GM18873 (cell line): ENCODE data around the gene DNASE1L3.
"Not testable (repeated sequence)": the region's sequence is repeated elsewhere in the genome, so short reads cannot be mapped to it uniquely, and the experiment has no call there.

Experiments
- ATAC-seq: cut with Tn5 transposase; IDR thresholded peaks from one replicate; pipeline ENCODE4 v1.9.1; 2021; ENCODE audit warnings: mild to moderate bottlenecking, moderate library complexity, moderate number of reproducible peaks; ENCODE audit not compliant: unreplicated experiment, low FRiP score

Gene DNASE1L3, protein sequence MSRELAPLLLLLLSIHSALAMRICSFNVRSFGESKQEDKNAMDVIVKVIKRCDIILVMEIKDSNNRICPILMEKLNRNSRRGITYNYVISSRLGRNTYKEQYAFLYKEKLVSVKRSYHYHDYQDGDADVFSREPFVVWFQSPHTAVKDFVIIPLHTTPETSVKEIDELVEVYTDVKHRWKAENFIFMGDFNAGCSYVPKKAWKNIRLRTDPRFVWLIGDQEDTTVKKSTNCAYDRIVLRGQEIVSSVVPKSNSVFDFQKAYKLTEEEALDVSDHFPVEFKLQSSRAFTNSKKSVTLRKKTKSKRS

GRCh38 chr3:58210761-58211460 is at the start of gene DNASE1L3:
Gene DNASE1L3 (minus strand): TSS chr3:58210972. CDS start chr3:58210906, 66 bp downstream.
- ATAC-seq: no peak

- no peak for ATAC-seq
Measured at GRCh38 chr3:58260261-58260731, 49.5 kb upstream of the DNASE1L3 start.

DNA sequence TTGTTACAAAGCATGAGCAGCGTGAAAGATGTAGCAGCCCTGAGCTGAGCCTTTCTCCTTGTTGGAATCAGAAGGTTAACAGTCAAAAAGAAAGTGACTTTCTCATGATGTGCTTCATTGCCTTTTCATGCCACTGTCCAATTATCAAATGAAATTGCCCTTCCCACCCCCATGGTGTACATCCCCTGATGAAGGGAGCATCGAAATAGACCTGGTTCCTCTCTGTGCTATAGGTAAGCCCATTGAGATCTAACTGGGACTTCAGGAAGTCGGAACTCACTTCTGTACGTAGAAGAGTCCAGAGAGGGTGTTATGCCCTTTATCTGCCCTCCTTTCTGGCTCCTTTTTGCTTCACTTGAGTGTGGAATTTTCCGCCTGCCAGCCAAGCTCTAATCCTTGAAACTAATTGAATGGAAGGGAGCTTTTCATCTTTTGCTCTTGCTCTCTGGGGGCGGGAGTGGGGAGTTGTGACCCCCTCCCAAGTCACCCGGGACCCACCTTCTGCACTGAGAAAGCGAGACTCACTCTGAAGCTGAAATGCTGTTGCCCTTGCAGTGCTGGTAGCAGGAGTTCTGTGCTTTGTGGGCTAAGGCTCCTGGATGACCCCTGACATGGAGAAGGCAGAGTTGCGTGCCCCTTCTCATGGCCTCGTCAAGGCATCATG is 47.8 kb upstream of the DNASE1L3 start:
- ATAC-seq: no peak

- ATAC-seq: no peak
Measured at GRCh38 chr3:58256511-58256910, 45.7 kb upstream of the DNASE1L3 start.

DNA sequence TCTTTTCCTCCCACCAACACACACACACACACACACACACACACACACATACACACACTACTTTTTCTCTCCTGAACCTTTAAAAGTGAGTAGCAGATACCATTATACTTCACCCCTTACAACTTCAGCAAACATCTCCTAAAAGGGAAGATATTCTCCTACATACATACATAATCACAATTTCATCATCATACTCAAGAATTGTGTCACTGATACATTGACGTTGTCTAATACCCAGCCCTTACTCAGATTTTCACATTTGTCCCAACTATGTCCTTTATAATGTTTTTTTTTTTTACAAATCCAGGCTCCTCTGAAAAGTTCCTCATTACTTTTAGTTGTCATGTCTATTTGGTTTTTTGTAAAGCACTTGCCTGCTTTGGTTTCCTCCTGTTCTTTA is 45.3 kb upstream of the DNASE1L3 start:
- no peak for ATAC-seq

DNA sequence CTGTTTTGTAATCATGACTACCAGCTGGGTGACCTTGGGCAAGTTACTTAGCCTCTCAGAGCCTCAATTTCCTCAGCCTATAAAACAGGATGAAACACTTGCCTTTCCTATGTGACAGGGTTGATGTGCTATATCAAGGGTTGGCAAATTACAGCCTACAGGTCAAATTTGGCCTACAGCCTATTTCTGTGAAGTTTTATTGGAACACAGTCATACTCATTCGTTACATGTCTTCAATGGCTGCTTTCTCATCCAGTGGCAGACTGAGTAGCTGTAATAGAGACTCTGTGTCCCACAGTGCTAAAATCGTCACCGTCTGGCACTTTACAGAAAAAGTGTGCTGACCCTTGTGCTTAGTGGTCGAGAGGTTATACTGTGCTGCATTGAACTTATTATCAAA is 43.4 kb upstream of the DNASE1L3 start:
- no peak for ATAC-seq

DNA sequence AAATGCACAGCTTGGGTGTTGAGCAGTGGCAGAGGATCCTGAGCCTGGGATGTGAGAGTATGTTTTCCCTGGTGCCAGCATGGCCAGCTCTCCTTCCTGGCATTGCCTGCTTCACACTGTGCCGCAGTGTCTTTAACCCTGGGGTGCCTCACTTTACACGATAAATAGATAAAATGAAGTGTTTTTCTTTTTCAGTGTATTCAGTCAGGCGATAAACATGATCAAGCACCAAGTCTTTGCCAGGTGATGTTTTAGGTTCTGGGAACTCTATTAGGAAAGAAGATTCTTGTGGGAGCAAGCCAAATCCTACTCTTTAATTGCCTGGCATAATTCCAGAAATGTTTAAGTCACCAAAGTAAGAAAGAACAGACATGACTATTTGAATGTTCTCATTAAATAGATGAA is 40.9 kb upstream of the DNASE1L3 start:
- ATAC-seq: no peak

- no peak for ATAC-seq
Measured at GRCh38 chr3:58250093-58250707, 39.4 kb upstream of the DNASE1L3 start.

GRCh38 chr3:58249358-58250092 is 38.8 kb upstream of the DNASE1L3 start:
- ATAC-seq: no peak

DNA sequence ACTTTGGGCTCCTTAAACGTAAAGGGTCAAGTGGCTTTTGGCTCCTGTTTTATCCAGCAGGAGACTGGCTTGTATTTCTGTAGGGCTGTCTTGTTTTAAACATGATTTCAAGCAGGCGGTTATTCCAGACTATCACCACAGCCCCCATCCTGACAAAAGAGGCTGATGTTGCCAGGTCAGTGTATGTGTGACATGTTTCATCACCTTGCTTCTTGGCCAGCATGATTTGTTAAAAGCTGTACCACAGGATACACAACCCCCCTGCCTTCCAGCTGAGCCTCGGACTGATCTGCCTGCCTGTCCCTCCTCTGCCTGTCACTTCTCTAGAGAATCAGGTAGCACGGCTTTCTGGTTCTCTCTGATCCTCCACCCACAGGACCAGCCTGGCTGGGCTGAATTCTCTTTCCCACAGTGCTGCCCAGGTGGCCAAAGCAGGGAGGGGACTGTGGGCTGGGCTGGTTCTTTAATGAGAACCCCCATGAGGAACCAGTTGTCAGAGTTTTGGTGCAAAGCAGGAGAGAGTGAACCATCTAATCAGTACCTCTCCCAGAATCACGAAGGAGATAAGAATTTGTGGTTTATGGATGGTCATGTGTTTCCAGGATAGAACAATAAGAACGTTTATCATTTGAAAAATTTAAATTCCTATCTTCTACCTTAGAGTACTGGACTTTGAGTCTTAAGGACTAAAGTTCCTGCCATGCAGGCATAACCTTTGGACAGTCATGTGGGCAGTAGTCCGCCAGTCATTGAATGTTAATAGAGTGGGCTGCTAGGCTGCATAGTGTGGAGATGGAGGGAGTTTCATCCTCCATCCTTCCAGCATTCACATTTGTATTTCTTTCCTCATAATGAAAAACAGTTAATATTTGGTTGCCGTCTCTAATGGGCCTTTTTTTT is 35.6 kb upstream of the DNASE1L3 start:
- no peak for ATAC-seq

DNA sequence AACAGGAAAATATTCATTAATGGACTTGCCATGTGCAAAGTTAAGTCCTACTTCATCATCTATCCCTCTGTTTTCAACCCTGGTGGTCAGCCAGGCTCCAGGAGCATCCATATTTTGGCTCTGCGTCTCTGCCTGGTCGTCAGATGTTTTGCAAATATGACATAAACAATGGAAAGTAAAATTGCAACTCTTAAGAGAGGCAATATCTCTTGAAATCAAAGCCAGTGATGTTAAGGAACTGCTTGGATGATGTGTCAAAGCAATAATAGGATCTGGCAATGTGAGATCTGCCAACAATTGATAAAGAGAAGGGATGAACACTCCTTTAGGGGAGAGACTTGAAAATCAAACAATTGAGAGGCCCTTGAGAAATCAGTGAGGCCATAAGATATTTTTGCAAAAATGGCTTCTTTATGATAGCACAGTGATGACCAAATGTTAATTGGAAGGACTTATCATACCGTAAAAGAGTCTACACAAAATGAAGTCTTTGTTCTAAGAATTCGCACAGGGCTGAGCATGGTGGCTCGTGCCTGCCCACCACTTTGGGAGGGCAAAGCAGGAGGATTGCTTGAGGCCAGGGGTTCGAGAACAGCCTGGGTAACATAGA is 33.3 kb upstream of the DNASE1L3 start:
- no peak for ATAC-seq

DNA sequence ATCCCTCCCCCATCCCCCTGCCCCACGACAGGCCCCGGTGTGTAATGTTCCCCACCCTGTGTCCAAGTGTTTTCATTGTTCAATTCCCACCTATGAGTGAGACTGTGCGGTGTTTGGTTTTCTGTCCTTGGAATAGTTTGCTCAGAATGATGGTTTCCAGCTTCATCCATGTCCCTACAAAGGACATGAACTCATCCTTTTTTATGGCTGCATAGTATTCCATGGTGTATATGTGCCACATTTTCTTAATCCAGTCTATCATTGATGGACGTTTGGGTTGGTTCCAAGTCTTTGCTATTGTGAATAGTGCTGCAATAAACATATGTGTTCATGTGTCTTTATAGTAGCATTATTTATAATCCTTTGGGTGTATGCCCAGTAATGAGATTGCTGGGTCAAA is 32.1 kb upstream of the DNASE1L3 start:
- ATAC-seq: not testable (repeated sequence)

DNA sequence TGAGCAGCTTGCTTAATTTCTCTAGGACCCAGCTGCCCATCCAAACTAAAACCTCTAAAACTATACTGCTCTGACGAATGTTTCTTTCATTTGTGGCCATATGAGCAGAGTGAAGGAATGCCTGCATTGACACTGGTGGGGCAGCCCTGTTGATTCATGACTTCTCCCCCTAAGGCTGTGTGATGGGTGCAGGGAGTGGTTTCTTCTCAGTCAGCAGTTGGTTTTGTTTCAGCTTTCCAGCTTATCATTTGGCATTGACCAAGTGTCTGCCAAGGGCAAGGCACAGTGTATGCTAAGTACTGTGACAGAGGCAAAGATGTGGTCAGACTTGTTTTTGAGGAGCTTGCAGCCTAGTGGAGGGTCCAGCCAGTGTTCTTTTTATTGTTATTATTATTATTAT is 31.6 kb upstream of the DNASE1L3 start:
- no peak for ATAC-seq

GRCh38 chr3:58241306-58242044 is 30.7 kb upstream of the DNASE1L3 start:
- no peak for ATAC-seq

GRCh38 chr3:58238830-58239229 is 28.1 kb upstream of the DNASE1L3 start:
- no peak for ATAC-seq

DNA sequence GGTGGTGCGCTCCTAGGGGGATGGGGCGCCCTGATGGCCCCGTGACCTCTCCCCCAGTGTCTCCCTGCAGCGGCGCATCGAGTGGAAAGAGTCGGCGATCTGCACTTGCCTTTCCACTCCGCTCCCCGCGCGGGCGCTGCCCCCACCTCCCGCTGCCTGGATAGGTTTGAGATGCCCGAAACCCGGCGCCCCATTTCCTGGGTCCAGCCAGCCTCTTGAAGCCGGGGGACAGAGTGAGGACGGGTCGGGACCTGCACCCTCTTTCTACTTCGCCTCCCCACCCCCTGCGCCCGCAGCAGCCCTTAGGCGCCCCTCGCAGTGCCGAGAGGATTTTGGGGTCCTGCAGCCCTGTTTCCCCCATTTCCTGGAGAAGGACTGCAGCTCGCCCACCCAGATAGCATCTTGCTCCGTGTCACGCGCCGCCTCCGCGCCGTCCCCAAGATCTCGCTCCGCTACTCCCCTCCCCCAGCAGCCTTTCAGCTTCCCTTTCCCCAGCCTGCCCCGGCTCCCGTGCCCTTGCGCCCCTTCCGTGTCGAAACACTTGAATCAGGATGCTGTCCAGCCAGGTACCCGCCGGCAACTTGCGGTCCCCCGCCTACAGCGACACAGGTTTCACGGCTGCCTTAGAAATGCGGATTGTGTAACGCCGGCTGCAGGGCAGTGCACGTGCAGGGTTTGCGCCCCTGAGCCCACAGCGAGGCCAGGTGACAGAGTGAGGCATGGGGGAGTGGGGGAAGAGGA is 27.3 kb upstream of the DNASE1L3 start:
- no peak for ATAC-seq

- ATAC-seq: peak; percentile 48
Measured at GRCh38 chr3:58237238-58237940, 26.6 kb upstream of the DNASE1L3 start, which contains the start of gene ABHD6. Gene ABHD6 (plus strand): TSS chr3:58237792. CDS start chr3:58256587, 18,795 bp downstream.
